ENCODE measurements around the gene C4orf50.

The C4orf50 gene

DNA sequence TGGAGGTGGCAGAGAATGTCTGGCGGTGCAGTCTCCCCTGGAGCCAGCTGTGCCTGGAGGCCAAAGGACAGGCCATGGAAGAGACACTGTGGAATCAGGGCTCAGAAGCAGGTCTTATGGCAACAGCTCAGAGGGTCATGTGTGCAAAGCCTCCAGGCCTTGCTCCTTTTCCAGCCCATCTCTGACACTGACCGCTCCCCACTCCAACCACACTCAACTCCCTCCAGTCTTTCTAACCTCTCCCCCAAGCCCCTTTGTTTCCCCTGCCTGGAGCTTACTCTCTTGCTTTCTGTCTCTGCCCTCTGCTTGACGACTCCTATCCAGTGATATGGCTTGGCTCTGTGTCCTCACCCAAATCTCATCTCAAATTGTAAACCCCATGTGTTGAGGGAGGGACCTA lies 91.1 kb downstream of the C4orf50 start:
- DNase-seq (ENCODE audit: extremely low read depth, low read depth): no peak
- TF ChIP-seq CTCF (IDR thresholded peaks at IDR 0.05; ENCODE audit: low read depth, low read length, missing control alignments): no peak
- H3K4me3 ChIP-seq (replicated peaks; ENCODE audit: low read depth, low read length): no peak overlapping the region

- DNase-seq (ENCODE audit: extremely low read depth, low read depth): no peak
- H3K4me3 ChIP-seq (replicated peaks; ENCODE audit: low read depth, low read length): no peak overlapping the region
- TF ChIP-seq CTCF (IDR thresholded peaks at IDR 0.05; ENCODE audit: low read depth, low read length, missing control alignments): no peak
These were observed 91.6 kb downstream of the C4orf50 start for GRCh38 chr4:5926598-5926997.

- DNase-seq (ENCODE audit: extremely low read depth, low read depth): no peak
- H3K4me3 ChIP-seq (replicated peaks; ENCODE audit: low read depth, low read length): no peak overlapping the region
- no peak for TF ChIP-seq CTCF (IDR thresholded peaks at IDR 0.05; ENCODE audit: low read depth, low read length, missing control alignments)
These were observed 92.6 kb downstream of the C4orf50 start for GRCh38 chr4:5925419-5926200.

DNA sequence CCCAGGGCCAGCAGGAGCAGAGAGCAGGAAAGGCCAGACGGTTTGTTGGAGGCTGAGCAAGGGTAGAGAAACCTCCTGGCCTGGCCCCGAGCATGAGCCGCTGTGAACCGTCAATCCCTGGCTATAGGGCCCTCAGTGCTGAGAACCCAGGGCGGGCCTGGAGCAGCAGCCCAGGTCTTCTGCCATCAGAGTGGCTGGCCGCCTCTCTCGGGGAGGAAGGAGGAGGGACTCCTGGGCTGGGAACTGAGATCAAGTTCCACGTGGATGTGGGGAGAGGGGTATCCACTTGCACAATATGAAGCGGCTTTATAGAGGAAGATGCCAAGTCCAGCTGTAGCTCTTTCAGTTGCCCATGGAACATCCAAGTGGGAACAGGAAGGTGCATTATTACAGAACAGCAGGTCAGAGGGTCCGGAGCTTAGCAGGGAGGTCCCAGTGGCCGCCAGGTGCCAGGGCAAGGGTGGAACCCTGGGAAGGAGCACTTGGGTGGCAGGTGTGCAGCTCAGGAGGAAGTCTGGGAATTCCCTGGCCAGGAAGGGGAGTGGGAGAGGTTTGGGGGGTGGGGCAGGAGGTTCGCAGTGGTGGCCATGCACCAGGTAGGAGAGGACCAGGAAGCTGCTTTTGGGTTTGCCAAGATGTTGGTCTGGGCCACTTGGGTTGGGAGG lies 93.6 kb downstream of the C4orf50 start:
- DNase-seq (ENCODE audit: extremely low read depth, low read depth): no peak
- TF ChIP-seq CTCF (IDR thresholded peaks at IDR 0.05; ENCODE audit: low read depth, low read length, missing control alignments): no peak
- no peak overlapping the region for H3K4me3 ChIP-seq (replicated peaks; ENCODE audit: low read depth, low read length)

DNA sequence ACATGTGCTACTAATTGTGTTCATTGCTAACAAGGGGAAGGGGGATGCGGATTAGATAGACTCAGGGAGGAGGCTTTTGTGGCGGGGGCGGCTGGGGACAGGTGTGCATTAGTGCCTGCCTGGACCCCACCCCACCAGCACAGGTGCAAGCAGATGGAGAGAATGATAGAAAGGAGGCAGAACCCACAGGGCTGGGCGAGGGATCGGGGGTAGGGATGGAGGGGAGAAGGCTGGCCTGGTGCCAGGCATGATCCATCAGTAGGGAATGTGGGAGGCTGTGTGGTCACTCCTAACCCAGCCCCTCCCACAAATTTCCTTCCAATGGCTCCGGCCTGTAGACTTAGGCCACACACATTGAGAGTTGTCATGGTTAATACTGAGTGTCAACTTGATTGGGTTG lies 94.9 kb downstream of the C4orf50 start:
- no peak overlapping the region for H3K4me3 ChIP-seq (replicated peaks; ENCODE audit: low read depth, low read length)
- DNase-seq (ENCODE audit: extremely low read depth, low read depth): no peak
- TF ChIP-seq CTCF (IDR thresholded peaks at IDR 0.05; ENCODE audit: low read depth, low read length, missing control alignments): no peak

DNA sequence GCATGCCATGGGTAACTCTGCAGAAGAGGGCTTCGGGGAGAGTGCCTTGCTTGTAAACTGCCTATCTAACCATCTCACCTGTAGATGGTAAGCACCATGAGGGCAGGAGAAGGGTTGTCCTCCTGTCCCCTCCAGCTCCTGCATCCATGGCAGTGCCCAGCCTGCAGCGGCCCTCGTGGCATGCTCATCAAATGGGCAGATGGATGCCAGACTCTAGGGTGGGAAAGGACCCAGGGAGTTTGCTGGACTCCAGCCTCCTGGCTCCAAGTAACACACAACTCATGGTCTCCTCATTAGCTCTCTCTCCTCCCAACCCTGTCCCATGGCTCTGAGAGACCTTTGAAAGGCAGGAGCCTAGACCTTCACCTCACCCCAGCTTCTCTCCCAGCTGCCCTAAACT lies 95.7 kb downstream of the C4orf50 start:
- H3K4me3 ChIP-seq (replicated peaks; ENCODE audit: low read depth, low read length): no peak overlapping the region
- no peak for TF ChIP-seq CTCF (IDR thresholded peaks at IDR 0.05; ENCODE audit: low read depth, low read length, missing control alignments)
- DNase-seq (ENCODE audit: extremely low read depth, low read depth): no peak

Data from HFF-Myc (cell line).